Spleen (tissue), 7 donors: Measurements from ENCODE around the gene ATP10A.

ENCODE experiments used
- POLR2A ChIP-seq, 3 donors: fragments of 450-650 bp; IDR thresholded peaks; one replicate each; pipeline ENCODE4 v1.5.1; 2017; ENCODE audit warnings: antibody characterized with exemption in 3 of 3, mild to moderate bottlenecking in 1 of 3
- TF ChIP-seq, protein P1 (sequence below), 11 experiments: fragments of 200-600 bp in 7 of 11; fragments of 450-650 bp in 4 of 11; sonication (generic) in 4 of 11; IDR thresholded peaks in 8 of 11; conservative IDR thresholded peaks in 3 of 11; 1 replicate in 7 of 11; 2 replicates in 4 of 11; pipeline versions ENCODE4 v1.4.0 to v1.8.0; 2016 to 2021; ENCODE audit warnings: antibody characterized with exemption in 11 of 11, inconsistent platforms in 4 of 11, mild to moderate bottlenecking in 1 of 11
- donor health status: DM: no; HTN: no; CAD: no; lungs with moderate emphysema.
- donor health status: DM: no; HTN: no; CAD: no.
- donor health status: DM: no; HTN: no; CAD: no.

- TF ChIP-seq, protein P1, sequence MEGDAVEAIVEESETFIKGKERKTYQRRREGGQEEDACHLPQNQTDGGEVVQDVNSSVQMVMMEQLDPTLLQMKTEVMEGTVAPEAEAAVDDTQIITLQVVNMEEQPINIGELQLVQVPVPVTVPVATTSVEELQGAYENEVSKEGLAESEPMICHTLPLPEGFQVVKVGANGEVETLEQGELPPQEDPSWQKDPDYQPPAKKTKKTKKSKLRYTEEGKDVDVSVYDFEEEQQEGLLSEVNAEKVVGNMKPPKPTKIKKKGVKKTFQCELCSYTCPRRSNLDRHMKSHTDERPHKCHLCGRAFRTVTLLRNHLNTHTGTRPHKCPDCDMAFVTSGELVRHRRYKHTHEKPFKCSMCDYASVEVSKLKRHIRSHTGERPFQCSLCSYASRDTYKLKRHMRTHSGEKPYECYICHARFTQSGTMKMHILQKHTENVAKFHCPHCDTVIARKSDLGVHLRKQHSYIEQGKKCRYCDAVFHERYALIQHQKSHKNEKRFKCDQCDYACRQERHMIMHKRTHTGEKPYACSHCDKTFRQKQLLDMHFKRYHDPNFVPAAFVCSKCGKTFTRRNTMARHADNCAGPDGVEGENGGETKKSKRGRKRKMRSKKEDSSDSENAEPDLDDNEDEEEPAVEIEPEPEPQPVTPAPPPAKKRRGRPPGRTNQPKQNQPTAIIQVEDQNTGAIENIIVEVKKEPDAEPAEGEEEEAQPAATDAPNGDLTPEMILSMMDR (IDR thresholded peaks at IDR 0.05 in 8 of 11, conservative IDR thresholded peaks at IDR 0.05 in 3 of 11) = no peak
- no peak for TF ChIP-seq POLR2A (IDR thresholded peaks at IDR 0.05)
Measured at GRCh38 chr15:25724899-25725298, 138.2 kb downstream of the ATP10A start.
